Osteoblast (primary cell): Measurements from ENCODE around the gene SLC27A1. TPM values are rescaled to one million over a fixed set of nuclear protein-coding genes. Genes with fewer than 3 reads are reported as not detected.

ENCODE experiments used
- DNase-seq: peaks from one replicate; pipeline ENCODE4 v3.0.0; 2011; ENCODE audit warnings: low spot score, mixed read lengths; ENCODE audit not compliant: insufficient read length; ENCODE audit errors: missing footprints
- H2AFZ ChIP-seq: 2 replicates; pipeline ENCODE4 v1.6.0; 2011; ENCODE audit warnings: mild to moderate bottlenecking, low read length
- H3K27ac ChIP-seq: 2 replicates; pipeline ENCODE4 v1.5.1; 2011; ENCODE audit warnings: mild to moderate bottlenecking, low read depth, low read length, moderate library complexity
- H3K27me3 ChIP-seq: 2 replicates; pipeline ENCODE4 v1.6.0; 2012; ENCODE audit warnings: mild to moderate bottlenecking, control low read depth, inconsistent platforms, low read length, moderate library complexity; ENCODE audit not compliant: insufficient read depth
- H3K36me3 ChIP-seq: 2 replicates; pipeline ENCODE4 v1.5.1; 2011; ENCODE audit warnings: mild to moderate bottlenecking, low read length, control low read depth, moderate library complexity; ENCODE audit not compliant: insufficient read depth
- H3K4me1 ChIP-seq: 2 replicates; pipeline ENCODE4 v1.5.1; 2011; ENCODE audit warnings: mild to moderate bottlenecking, low read length, control low read depth, moderate library complexity; ENCODE audit not compliant: insufficient read depth
- H3K4me2 ChIP-seq: 2 replicates; pipeline ENCODE4 v1.6.0; 2011; ENCODE audit warnings: mild to moderate bottlenecking, low read length; ENCODE audit not compliant: insufficient read depth
- H3K4me3 ChIP-seq: fragments of 200-600 bp; sonication (generic); 3 replicates; pipeline ENCODE4 v1.5.1; 2012; ENCODE audit warnings: mild to moderate bottlenecking, low read length, inconsistent platforms; ENCODE audit not compliant: insufficient read depth
- H3K79me2 ChIP-seq: 2 replicates; pipeline ENCODE4 v1.6.0; 2012; ENCODE audit warnings: mild to moderate bottlenecking, low read length, control low read depth, inconsistent platforms; ENCODE audit not compliant: insufficient read depth
- H3K9me3 ChIP-seq: 2 replicates; pipeline ENCODE4 v1.5.1; 2011; ENCODE audit warnings: low read depth, low read length, control low read depth
- H4K20me1 ChIP-seq: 2 replicates; pipeline ENCODE4 v1.6.0; 2012; ENCODE audit warnings: mild to moderate bottlenecking, low read length, control low read depth; ENCODE audit not compliant: insufficient read depth
- total RNA-seq: library from RNA; depleted of rRNA; stranded (reverse); fragments of >200 nt; gene quantifications from 2 replicates; pipeline ENCODE4 v1.2.3, GENCODE V29; 2012
- TF ChIP-seq, protein P1 (sequence below): IDR thresholded peaks from 2 replicates; pipeline ENCODE4 v1.5.1; 2011; ENCODE audit warnings: mild to moderate bottlenecking, low read depth, low read length, moderate library complexity; ENCODE audit errors: extremely low read depth

SLC27A1 gene
- total RNA-seq, result 47.4 and 64.4 TPM in 2 replicates

DNA sequence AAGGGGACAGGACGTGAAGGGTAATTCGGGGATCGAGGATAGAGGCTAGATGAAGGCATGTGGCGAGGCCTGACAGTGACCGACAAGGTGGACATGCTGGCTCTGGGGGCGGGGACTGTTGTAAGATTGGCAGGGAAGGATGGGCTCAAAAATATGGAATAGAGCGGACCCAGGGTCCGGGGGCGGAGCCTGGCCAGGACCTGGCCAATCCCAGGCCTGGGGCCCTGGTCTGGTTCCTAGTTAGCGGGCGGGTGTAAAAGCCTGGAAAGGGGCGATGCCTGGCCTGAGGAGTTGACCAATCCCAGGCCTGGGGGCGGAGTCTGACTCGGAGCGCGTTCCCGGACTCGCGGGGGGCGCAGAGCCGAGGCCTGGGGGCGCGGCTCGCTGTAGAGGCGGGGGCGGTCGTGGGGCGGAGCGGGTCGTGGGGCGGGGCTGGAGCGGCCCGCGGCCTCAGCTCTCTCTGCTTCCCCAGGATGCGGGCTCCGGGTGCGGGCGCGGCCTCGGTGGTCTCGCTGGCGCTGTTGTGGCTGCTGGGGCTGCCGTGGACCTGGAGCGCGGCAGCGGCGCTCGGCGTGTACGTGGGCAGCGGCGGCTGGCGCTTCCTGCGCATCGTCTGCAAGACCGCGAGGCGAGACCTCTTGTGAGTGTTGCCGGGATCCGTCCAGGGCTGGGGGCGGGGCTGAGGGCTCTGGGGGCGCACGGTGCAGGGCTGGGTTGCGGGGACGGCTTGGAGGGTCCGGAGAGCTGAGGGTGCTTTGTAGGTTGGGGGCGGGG lies at the start of gene SLC27A1:
Gene SLC27A1 (plus strand): TSS at position 457 of the 774 bp plus-strand sequence. CDS start 17 bp downstream, at position 474.
- Histone ChIP-seq H3K4me3 (peak within 1 kb of the TSS; percentile 86), H2AFZ (peak within 1 kb of the TSS; percentile 96), H3K79me2 (peaks cover 42% of the 10 kb centered on the region), H3K9me3 (no peaks in the 10 kb centered on the region), H3K27ac (peak within 1 kb of the TSS; percentile 72), H3K4me2 (peak within 1 kb of the TSS; percentile 93), H3K36me3 (no peaks in the 10 kb centered on the region), H4K20me1 (peaks cover 15% of the 10 kb centered on the region), H3K27me3 (no peaks in the 10 kb centered on the region), H3K4me1 (peaks cover 30% of the 10 kb centered on the region)
- TF ChIP-seq, protein P1, sequence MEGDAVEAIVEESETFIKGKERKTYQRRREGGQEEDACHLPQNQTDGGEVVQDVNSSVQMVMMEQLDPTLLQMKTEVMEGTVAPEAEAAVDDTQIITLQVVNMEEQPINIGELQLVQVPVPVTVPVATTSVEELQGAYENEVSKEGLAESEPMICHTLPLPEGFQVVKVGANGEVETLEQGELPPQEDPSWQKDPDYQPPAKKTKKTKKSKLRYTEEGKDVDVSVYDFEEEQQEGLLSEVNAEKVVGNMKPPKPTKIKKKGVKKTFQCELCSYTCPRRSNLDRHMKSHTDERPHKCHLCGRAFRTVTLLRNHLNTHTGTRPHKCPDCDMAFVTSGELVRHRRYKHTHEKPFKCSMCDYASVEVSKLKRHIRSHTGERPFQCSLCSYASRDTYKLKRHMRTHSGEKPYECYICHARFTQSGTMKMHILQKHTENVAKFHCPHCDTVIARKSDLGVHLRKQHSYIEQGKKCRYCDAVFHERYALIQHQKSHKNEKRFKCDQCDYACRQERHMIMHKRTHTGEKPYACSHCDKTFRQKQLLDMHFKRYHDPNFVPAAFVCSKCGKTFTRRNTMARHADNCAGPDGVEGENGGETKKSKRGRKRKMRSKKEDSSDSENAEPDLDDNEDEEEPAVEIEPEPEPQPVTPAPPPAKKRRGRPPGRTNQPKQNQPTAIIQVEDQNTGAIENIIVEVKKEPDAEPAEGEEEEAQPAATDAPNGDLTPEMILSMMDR, result no peak
- DNase-seq, result peak; percentile 98

DNA sequence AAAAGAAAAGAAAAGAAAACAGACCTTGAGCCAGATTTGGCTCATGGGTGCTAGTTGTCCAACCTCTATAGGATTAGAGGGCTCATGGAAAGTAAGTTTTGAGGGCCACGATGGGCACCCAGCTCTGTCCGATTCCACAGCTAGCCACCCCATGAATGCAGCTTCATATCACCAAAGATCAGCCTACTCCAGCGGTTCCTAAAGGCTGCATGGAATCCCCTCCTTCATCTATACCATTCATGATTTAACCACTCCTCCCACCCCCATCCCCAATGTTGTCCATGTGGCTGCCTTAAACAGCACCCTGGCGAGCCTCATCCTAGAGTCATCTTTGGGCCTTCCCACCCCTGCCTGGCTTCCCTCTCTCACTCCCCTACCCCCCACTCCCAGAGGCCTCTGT lies 48.4 kb upstream of the SLC27A1 start:
- no peaks in the 10 kb centered on the region for H3K27me3 ChIP-seq
- H3K4me2 ChIP-seq, result no peak overlapping the region
- DNase-seq, result peak; percentile 54
- H3K27ac ChIP-seq, result no peak overlapping the region
- no peaks in the 10 kb centered on the region for H3K36me3 ChIP-seq
- peaks cover 11% of the 10 kb centered on the region for H3K4me1 ChIP-seq
- H2AFZ ChIP-seq, result no peak overlapping the region
- H3K79me2 ChIP-seq, result peaks cover 3% of the 10 kb centered on the region
- H3K4me3 ChIP-seq, result no peak overlapping the region
- TF ChIP-seq, protein P1, result no peak
- no peaks in the 10 kb centered on the region for H4K20me1 ChIP-seq
- H3K9me3 ChIP-seq, result no peaks in the 10 kb centered on the region

DNA sequence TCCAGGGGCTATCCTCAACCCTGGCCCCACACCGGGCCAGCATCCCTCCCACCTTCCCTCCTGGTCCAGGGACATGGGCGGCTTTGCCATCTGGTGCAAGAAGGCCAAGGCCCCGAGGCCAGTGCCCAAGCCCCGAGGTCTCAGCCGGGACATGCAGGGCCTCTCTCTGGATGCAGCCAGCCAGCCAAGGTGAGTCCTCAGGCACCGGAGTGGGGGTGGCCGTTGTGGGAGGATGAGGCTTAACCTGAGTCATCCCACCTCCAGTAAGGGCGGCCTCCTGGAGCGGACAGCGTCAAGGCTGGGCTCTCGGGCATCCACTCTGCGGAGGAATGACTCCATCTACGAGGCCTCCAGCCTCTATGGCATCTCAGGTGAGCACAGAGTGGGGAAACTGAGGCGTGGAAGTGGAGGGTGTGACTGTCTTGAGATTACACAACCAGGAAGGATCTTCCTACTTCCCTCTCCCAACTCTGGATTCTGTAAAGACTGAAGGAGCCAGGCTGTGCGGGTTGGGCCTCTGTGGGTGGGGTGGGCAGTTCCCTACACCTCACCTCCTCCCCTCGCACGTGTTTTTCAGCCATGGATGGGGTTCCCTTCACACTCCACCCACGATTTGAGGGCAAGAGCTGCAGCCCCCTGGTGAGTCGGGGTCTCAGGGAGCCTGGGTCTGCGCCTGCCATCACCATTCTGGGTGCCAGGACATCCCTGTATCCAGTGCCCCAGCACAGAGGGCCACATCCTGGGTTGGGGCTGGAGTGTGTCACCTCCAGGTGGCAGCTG lies 46.7 kb upstream of the SLC27A1 start:
- Histone ChIP-seq H3K79me2 (peaks cover 3% of the 10 kb centered on the region), H3K27me3 (no peaks in the 10 kb centered on the region), H3K27ac (no peak overlapping the region), H2AFZ (no peak overlapping the region), H3K4me2 (no peak overlapping the region), H4K20me1 (no peaks in the 10 kb centered on the region), H3K9me3 (no peaks in the 10 kb centered on the region), H3K4me3 (no peak overlapping the region), H3K4me1 (peaks cover 11% of the 10 kb centered on the region), H3K36me3 (no peaks in the 10 kb centered on the region)
- peak; percentile 52 for DNase-seq
- TF ChIP-seq, protein P1, result no peak
